H9 (cell line): ENCODE measurements around the gene WDR54. TPM values are rescaled to one million over a fixed set of nuclear protein-coding genes. Genes with fewer than 3 reads are reported as not detected.

Source experiments
- DNase-seq: peaks from one replicate; pipeline ENCODE4 v3.0.0-alpha.2; 2017
- H2AFZ ChIP-seq: one replicate; pipeline ENCODE4 v1.6.1; 2013; ENCODE audit warnings: mild to moderate bottlenecking, low read length, control low read depth, moderate library complexity
- H2AK5ac ChIP-seq: 2 replicates; pipeline ENCODE4 v1.6.1; 2013; ENCODE audit warnings: low read length, control low read depth, mixed read lengths; ENCODE audit not compliant: insufficient read length
- H2BK120ac ChIP-seq: one replicate; pipeline ENCODE4 v1.6.1; 2013; ENCODE audit warnings: low read depth, mild to moderate bottlenecking, low read length, control low read depth, inconsistent platforms; ENCODE audit not compliant: poor library complexity, severe bottlenecking
- H2BK12ac ChIP-seq: 2 replicates; pipeline ENCODE4 v1.6.1; 2013; ENCODE audit warnings: low read length, control low read depth, mixed read lengths, low read depth; ENCODE audit not compliant: insufficient read length
- H2BK15ac ChIP-seq: 2 replicates; pipeline ENCODE4 v1.6.1; 2013; ENCODE audit warnings: low read depth, low read length, control low read depth
- H2BK20ac ChIP-seq: one replicate; pipeline ENCODE4 v1.6.1; 2013; ENCODE audit warnings: low read depth, mild to moderate bottlenecking, low read length, control low read depth, inconsistent platforms; ENCODE audit not compliant: poor library complexity, severe bottlenecking
- H2BK5ac ChIP-seq: 2 replicates; pipeline ENCODE4 v1.6.1; 2013; ENCODE audit warnings: low read length, control low read depth, mixed read lengths; ENCODE audit not compliant: insufficient read length
- H3K14ac ChIP-seq: 2 replicates; pipeline ENCODE4 v1.6.1; 2013; ENCODE audit warnings: low read length, control low read depth; ENCODE audit not compliant: insufficient read depth
- H3K18ac ChIP-seq: 2 replicates; pipeline ENCODE4 v1.6.1; 2013; ENCODE audit warnings: low read depth, mild to moderate bottlenecking, mixed read lengths, low read length, control low read depth; ENCODE audit not compliant: insufficient read length
- H3K23ac ChIP-seq: 2 replicates; pipeline ENCODE4 v1.6.1; 2013; ENCODE audit warnings: low read length, control low read depth, mixed read lengths, low read depth; ENCODE audit not compliant: insufficient read length
- H3K23me2 ChIP-seq: 2 replicates; pipeline ENCODE4 v1.6.1; 2013; ENCODE audit warnings: low read depth, mild to moderate bottlenecking, mixed read lengths, low read length, control low read depth; ENCODE audit not compliant: insufficient read length, poor library complexity, severe bottlenecking
- H3K27ac ChIP-seq: 2 replicates; pipeline ENCODE4 v1.5.1; 2013; ENCODE audit warnings: low read length, control low read depth, mixed read lengths, low read depth; ENCODE audit not compliant: insufficient read length
- H3K27me3 ChIP-seq: 2 replicates; pipeline ENCODE4 v1.6.1; 2013; ENCODE audit warnings: low read length, control low read depth, inconsistent platforms; ENCODE audit not compliant: insufficient read depth
- H3K4ac ChIP-seq: 2 replicates; pipeline ENCODE4 v1.6.1; 2013; ENCODE audit warnings: low read depth, mild to moderate bottlenecking, control low read depth, inconsistent platforms, low read length, moderate library complexity
- H3K4me1 ChIP-seq: 2 replicates; pipeline ENCODE4 v1.6.1; 2013; ENCODE audit warnings: low read length, control low read depth, inconsistent platforms; ENCODE audit not compliant: insufficient read depth
- H3K4me2 ChIP-seq: 2 replicates; pipeline ENCODE4 v1.6.1; 2013; ENCODE audit warnings: low read length, control low read depth, mixed read lengths; ENCODE audit not compliant: insufficient read length, insufficient read depth
- H3K56ac ChIP-seq: 2 replicates; pipeline ENCODE4 v1.6.1; 2013; ENCODE audit warnings: low read depth, mild to moderate bottlenecking, mixed read lengths, low read length, control low read depth; ENCODE audit not compliant: insufficient read length
- H3K79me1 ChIP-seq: 2 replicates; pipeline ENCODE4 v1.6.1; 2013; ENCODE audit warnings: low read depth, mild to moderate bottlenecking, moderate library complexity, low read length, control low read depth, inconsistent platforms; ENCODE audit not compliant: insufficient read depth, poor library complexity, severe bottlenecking
- H3K79me2 ChIP-seq: 2 replicates; pipeline ENCODE4 v1.6.1; 2013; ENCODE audit warnings: low read length, control low read depth, inconsistent platforms; ENCODE audit not compliant: insufficient read depth
- H3K9ac ChIP-seq: 2 replicates; pipeline ENCODE4 v1.6.1; 2013; ENCODE audit warnings: low read length, control low read depth, mixed read lengths; ENCODE audit not compliant: insufficient read length; ENCODE audit errors: extremely low read depth
- H3K9me3 ChIP-seq: one replicate; pipeline ENCODE4 v1.6.1; 2013; ENCODE audit warnings: low read depth, low read length, inconsistent platforms; ENCODE audit not compliant: control insufficient read depth
- H3T11ph ChIP-seq: one replicate; pipeline ENCODE4 v1.6.1; 2013; ENCODE audit warnings: mild to moderate bottlenecking, low read length, control low read depth, inconsistent platforms
- H4K20me1 ChIP-seq: one replicate; pipeline ENCODE4 v1.6.1; 2013; ENCODE audit not compliant: control insufficient read depth, insufficient read length, insufficient read depth
- H4K5ac ChIP-seq: 2 replicates; pipeline ENCODE4 v1.6.1; 2013; ENCODE audit warnings: low read depth, mild to moderate bottlenecking, mixed read lengths, low read length, control low read depth; ENCODE audit not compliant: insufficient read length
- H4K8ac ChIP-seq: replicated peaks from 2 replicates; pipeline ENCODE4 v1.6.1; 2013; ENCODE audit warnings: low read length, control low read depth, mixed read lengths, low read depth; ENCODE audit not compliant: insufficient read length
- H4K91ac ChIP-seq: 2 replicates; pipeline ENCODE4 v1.6.1; 2013; ENCODE audit warnings: low read depth, mild to moderate bottlenecking, moderate library complexity, mixed read lengths, low read length, control low read depth; ENCODE audit not compliant: insufficient read length
- H3K27ac Mint-ChIP-seq, 3 experiments: 2 replicates in 2 of 3; 3 replicates in 1 of 3; pipeline ENCODE4 v1.8.0; 2020 to 2021; ENCODE audit warnings: mixed read lengths in 3 of 3, mild to moderate bottlenecking in 1 of 3, moderate library complexity in 1 of 3
- H3K27me3 Mint-ChIP-seq: 2 replicates; pipeline ENCODE4 v1.8.0; 2021; ENCODE audit warnings: low read depth, mild to moderate bottlenecking, moderate library complexity, mixed read lengths
- H3K36me3 Mint-ChIP-seq, 3 experiments: 2 replicates in 2 of 3; 3 replicates in 1 of 3; pipeline ENCODE4 v1.8.0; 2020 to 2021; ENCODE audit warnings: low read depth in 3 of 3, mixed read lengths in 3 of 3; ENCODE audit not compliant: insufficient read depth in 1 of 3
- H3K4me1 Mint-ChIP-seq, 2 experiments: 2 replicates each; pipeline ENCODE4 v1.8.0; 2020; ENCODE audit warnings: mixed read lengths in 2 of 2
- H3K4me3 Mint-ChIP-seq, 2 experiments: 2 replicates in 1 of 2; 3 replicates in 1 of 2; pipeline ENCODE4 v1.8.0; 2020 to 2021; ENCODE audit warnings: mild to moderate bottlenecking in 2 of 2, mixed read lengths in 2 of 2, moderate library complexity in 1 of 2
- H3K9me3 Mint-ChIP-seq, 2 experiments: 2 replicates in 1 of 2; 3 replicates in 1 of 2; pipeline ENCODE4 v1.8.0; 2020; ENCODE audit warnings: mild to moderate bottlenecking in 2 of 2, mixed read lengths in 2 of 2, moderate library complexity in 1 of 2
- WGBS: extraction: QIAGEN DNeasy Blood & Tissue Kit; methylation state at CpG from one replicate; pipeline ENCODE4 v1.1.7; 2013; ENCODE audit warnings: missing lambda C conversion rate, low lambda C conversion rate, mixed read lengths; ENCODE audit not compliant: insufficient read length; ENCODE audit errors: extremely low coverage; 5-methylcytosine and 5-hydroxymethylcytosine counted together
- total RNA-seq: library from RNA; stranded (reverse); gene quantifications from 2 replicates; pipeline ENCODE4 v1.2.1, GENCODE V29; 2021
- TF ChIP-seq, protein P1 (sequence below): fragments of 200-600 bp; sonication (generic); conservative IDR thresholded peaks from 3 replicates; pipeline ENCODE4 v1.8.0; 2021; ENCODE audit warnings: antibody characterized with exemption, mild to moderate bottlenecking

Gene WDR54
- total RNA-seq, 1 experiment from 2014 or later: 66.4 TPM

GRCh38 chr2:74448771-74449170, 27.2 kb downstream of the WDR54 start:
- Histone ChIP-seq H2BK15ac (no peak overlapping the region), H3K23ac (no peak overlapping the region), H3K56ac (no peak overlapping the region), H2BK20ac (no peak overlapping the region), H4K8ac (no peak overlapping the region), H3K4me1 (no peaks in the 10 kb centered on the region), H2BK120ac (no peak overlapping the region), H3K4me2 (no peak overlapping the region), H2AK5ac (no peak overlapping the region), H3K27ac (no peak overlapping the region), H3K4ac (no peak overlapping the region), H4K5ac (no peak overlapping the region), H2AFZ (no peak overlapping the region), H3T11ph (no peak overlapping the region), H3K9me3 (no peaks in the 10 kb centered on the region), H4K20me1 (no peaks in the 10 kb centered on the region), H4K91ac (no peak overlapping the region), H3K27me3 (no peaks in the 10 kb centered on the region), H3K79me2 (no peaks in the 10 kb centered on the region), H3K18ac (no peak overlapping the region), H2BK12ac (no peak overlapping the region), H3K23me2 (no peaks in the 10 kb centered on the region), H3K79me1 (no peaks in the 10 kb centered on the region), H3K9ac (no peak overlapping the region), H3K14ac (no peak overlapping the region), H2BK5ac (no peak overlapping the region)
- Mint-ChIP-seq H3K4me1 (peaks cover 0 to 6% of the 10 kb centered on the region in 2 experiments; a peak in 1 of 4 replicates), H3K36me3 (no peaks in the 10 kb centered on the region), H3K4me3 (no peak overlapping the region), H3K27ac (peak overlapping the region in 1 of 3 experiments; percentile 67; a peak in 1 of 7 replicates), H3K9me3 (no peaks in the 10 kb centered on the region; a peak in 1 of 5 replicates), H3K27me3 (peaks cover 20% of the 10 kb centered on the region)
- TF ChIP-seq, protein P1, sequence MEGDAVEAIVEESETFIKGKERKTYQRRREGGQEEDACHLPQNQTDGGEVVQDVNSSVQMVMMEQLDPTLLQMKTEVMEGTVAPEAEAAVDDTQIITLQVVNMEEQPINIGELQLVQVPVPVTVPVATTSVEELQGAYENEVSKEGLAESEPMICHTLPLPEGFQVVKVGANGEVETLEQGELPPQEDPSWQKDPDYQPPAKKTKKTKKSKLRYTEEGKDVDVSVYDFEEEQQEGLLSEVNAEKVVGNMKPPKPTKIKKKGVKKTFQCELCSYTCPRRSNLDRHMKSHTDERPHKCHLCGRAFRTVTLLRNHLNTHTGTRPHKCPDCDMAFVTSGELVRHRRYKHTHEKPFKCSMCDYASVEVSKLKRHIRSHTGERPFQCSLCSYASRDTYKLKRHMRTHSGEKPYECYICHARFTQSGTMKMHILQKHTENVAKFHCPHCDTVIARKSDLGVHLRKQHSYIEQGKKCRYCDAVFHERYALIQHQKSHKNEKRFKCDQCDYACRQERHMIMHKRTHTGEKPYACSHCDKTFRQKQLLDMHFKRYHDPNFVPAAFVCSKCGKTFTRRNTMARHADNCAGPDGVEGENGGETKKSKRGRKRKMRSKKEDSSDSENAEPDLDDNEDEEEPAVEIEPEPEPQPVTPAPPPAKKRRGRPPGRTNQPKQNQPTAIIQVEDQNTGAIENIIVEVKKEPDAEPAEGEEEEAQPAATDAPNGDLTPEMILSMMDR: no peak
- no CpG with 5 or more reads among the region's 2 CpGs for WGBS
- DNase-seq: no peak
